HG03280 (cell line): ENCODE measurements around the gene TANC1.

Experiments
- ATAC-seq: cut with Tn5 transposase; IDR thresholded peaks from one replicate; pipeline ENCODE4 v1.9.1; 2021; ENCODE audit warnings: mild to moderate bottlenecking, moderate library complexity; ENCODE audit not compliant: unreplicated experiment

TANC1 gene

GRCh38 chr2:159185401-159186130 is 217.1 kb downstream of the TANC1 start:
- ATAC-seq: no peak

- ATAC-seq: no peak
Measured at GRCh38 chr2:159186462-159186861, 218.0 kb downstream of the TANC1 start.

- ATAC-seq: no peak
Measured at GRCh38 chr2:159187106-159187505, 218.7 kb downstream of the TANC1 start.

- ATAC-seq: no peak
Measured at GRCh38 chr2:159188449-159188848, 220.0 kb downstream of the TANC1 start.

GRCh38 chr2:159192371-159192918 is 224.0 kb downstream of the TANC1 start:
- ATAC-seq: no peak

GRCh38 chr2:159193791-159194190 is 225.4 kb downstream of the TANC1 start:
- no peak for ATAC-seq

- no peak for ATAC-seq
Measured at GRCh38 chr2:159194241-159194640, 225.8 kb downstream of the TANC1 start.

GRCh38 chr2:159195697-159196096 is 227.3 kb downstream of the TANC1 start:
- ATAC-seq: no peak

- ATAC-seq: no peak
Measured at GRCh38 chr2:159196393-159196925, 228.0 kb downstream of the TANC1 start.

GRCh38 chr2:159199236-159199635 is 230.8 kb downstream of the TANC1 start:
- ATAC-seq: no peak

- ATAC-seq: no peak
Measured at GRCh38 chr2:159199761-159200465, 231.5 kb downstream of the TANC1 start.

- ATAC-seq: no peak
Measured at GRCh38 chr2:159200498-159200897, 232.1 kb downstream of the TANC1 start.

- ATAC-seq: peak; percentile 99
Measured at GRCh38 chr2:159201360-159202063, 233.1 kb downstream of the TANC1 start.

- no peak for ATAC-seq
Measured at GRCh38 chr2:159202568-159203071, 234.2 kb downstream of the TANC1 start.

GRCh38 chr2:159204381-159205144 is 236.1 kb downstream of the TANC1 start:
- no peak for ATAC-seq

GRCh38 chr2:159206736-159207380 is 238.4 kb downstream of the TANC1 start:
- no peak for ATAC-seq

- no peak for ATAC-seq
Measured at GRCh38 chr2:159208438-159208837, 240.0 kb downstream of the TANC1 start.

GRCh38 chr2:159209341-159210306 is 241.2 kb downstream of the TANC1 start:
- ATAC-seq: peak; percentile 52
